ENCODE data around the gene CBX8.

DNA sequence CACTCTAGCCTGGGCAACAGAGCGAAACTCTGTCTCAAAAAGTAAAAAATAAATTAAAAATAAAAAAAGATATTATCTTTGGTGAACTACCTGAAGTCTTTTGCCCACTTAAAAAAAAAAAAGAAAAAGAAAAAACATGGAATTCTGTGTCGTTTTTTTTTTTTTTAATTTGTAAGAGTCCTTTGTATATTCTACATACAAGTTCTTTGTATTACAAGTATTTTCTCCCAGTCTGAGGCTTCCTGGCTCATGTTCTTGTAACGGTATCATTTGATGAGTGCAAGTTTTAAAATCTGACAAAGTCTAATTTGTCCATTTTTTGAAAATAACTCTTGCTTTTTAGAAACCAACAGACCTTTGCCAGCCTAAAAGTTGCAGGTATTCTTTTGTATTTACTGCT lies 31.2 kb downstream of the CBX8 start:
- TF ChIP-seq CTCF (IDR thresholded peaks at IDR 0.05) (no peak), POLR2A (IDR thresholded peaks at IDR 0.05) (no peak)
